ENCODE results near the gene MPC1. TPM values are rescaled to one million over a fixed set of nuclear protein-coding genes. Genes with fewer than 3 reads are reported as not detected.

Gene MPC1
- total RNA-seq, 4 donors from 2014 or later: 35.4 to 63.6 (median 48.7) TPM

- WGBS, 2 donors: 86 to 91% methylated on average over 6 of the region's 6 CpGs
- no peak overlapping the region for H3K4me3 ChIP-seq (ENCODE audit: low read depth, poor library complexity, severe bottlenecking)
- intact Hi-C loops (cut with DNase I; ENCODE audit: low total_unique reads): no loop called here
- DNase-seq (ENCODE audit: low spot score in 2 of 2): no peak
- no peak for TF ChIP-seq CTCF (IDR thresholded peaks at IDR 0.05)
- TF ChIP-seq POLR2A (IDR thresholded peaks at IDR 0.05): no peak
Observed at GRCh38 chr6:166417285-166417691, 34.5 kb upstream of the MPC1 start.

DNA sequence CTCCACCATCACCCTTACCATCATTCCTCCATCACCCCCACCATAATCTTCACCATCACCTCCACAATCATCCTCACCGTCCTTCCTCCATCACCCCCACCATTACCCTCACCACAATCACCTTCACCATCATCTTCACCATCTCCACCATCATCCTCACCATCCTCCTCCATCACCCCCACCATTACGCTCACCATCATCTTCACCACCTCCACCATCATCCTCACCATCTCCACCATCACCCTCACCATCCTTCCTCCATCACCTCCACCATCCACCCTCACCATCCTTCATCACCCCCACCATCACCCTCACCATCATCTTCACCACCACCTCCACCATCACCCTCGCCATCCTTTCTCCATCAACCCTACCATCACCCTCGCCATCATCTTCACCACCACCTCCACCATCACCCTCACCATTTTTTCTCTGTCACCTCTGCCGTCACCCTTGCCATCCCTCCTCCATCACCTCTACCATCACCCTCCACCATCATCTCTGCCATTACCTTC lies 33.1 kb upstream of the MPC1 start:
- 66 to 84% methylated on average over 5 of the region's 5 CpGs for WGBS, 2 donors
- no peak for TF ChIP-seq POLR2A (IDR thresholded peaks at IDR 0.05)
- TF ChIP-seq CTCF (IDR thresholded peaks at IDR 0.05): no peak
- intact Hi-C loops (cut with DNase I; ENCODE audit: low total_unique reads): no loop called here
- no peak overlapping the region for H3K4me3 ChIP-seq (ENCODE audit: low read depth, poor library complexity, severe bottlenecking)
- DNase-seq (ENCODE audit: low spot score in 2 of 2): no peak

- no peak for DNase-seq (ENCODE audit: low spot score in 2 of 2)
- intact Hi-C loops (cut with DNase I; ENCODE audit: low total_unique reads): no loop called here
- TF ChIP-seq POLR2A (IDR thresholded peaks at IDR 0.05) (no peak), CTCF (IDR thresholded peaks at IDR 0.05) (no peak)
- 81 to 89% methylated on average over 5 of the region's 5 CpGs for WGBS, 2 donors
- H3K4me3 ChIP-seq (ENCODE audit: low read depth, poor library complexity, severe bottlenecking): no peak overlapping the region
Observed at GRCh38 chr6:166415306-166415705, 32.6 kb upstream of the MPC1 start.

DNA sequence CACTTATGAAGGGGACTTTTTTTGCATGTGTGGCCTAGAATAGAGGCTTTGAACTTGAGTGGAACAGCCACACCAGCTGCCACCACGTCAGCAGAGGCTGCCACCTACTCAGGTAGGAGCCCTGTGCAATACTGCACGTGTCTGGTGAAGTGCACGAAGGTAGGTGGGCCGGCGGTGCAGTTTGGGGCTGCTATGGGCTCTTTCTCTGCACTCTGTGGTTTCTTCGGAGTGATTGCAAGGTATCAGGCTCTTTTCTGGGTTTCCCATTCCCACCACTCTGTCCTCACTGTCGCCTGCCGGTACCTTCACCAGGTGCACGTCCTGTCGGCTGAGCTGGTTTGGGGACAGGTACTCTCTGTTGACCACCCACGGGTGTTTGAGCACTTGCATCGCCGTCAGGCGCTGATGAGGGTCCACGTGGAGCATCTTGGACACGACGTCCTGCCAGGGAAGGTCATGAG lies 30.8 kb upstream of the MPC1 start:
- intact Hi-C loops (cut with DNase I; ENCODE audit: low total_unique reads): no loop called here
- H3K4me3 ChIP-seq (ENCODE audit: low read depth, poor library complexity, severe bottlenecking): no peak overlapping the region
- WGBS, 2 donors: 92 to 97% methylated on average over 17 of the region's 17 CpGs
- TF ChIP-seq CTCF (IDR thresholded peaks at IDR 0.05) (no peak), POLR2A (IDR thresholded peaks at IDR 0.05) (no peak)
- DNase-seq (ENCODE audit: low spot score in 2 of 2): peak in 1 of 2 donors; percentile 59

GRCh38 chr6:166412911-166413384 lies 30.2 kb upstream of the MPC1 start:
- TF ChIP-seq POLR2A (IDR thresholded peaks at IDR 0.05): no peak
- TF ChIP-seq CTCF (IDR thresholded peaks at IDR 0.05): no peak
- intact Hi-C loops (cut with DNase I; ENCODE audit: low total_unique reads): no loop called here
- WGBS, 2 donors: 93 to 98% methylated on average over 9 of the region's 13 CpGs
- no peak overlapping the region for H3K4me3 ChIP-seq (ENCODE audit: low read depth, poor library complexity, severe bottlenecking)
- DNase-seq (ENCODE audit: low spot score in 2 of 2): peak in 1 of 2 donors; percentile 76

All from lower leg skin (tissue), 4 donors.